LNCAP (cell line): ENCODE data around the gene C18orf54.

Experiments
- TF ChIP-seq, protein P1 (sequence below): fragments of 450-650 bp; IDR thresholded peaks from 2 replicates; pipeline ENCODE4 v1.5.1; 2017; ENCODE audit warnings: mild to moderate bottlenecking

Gene C18orf54

DNA sequence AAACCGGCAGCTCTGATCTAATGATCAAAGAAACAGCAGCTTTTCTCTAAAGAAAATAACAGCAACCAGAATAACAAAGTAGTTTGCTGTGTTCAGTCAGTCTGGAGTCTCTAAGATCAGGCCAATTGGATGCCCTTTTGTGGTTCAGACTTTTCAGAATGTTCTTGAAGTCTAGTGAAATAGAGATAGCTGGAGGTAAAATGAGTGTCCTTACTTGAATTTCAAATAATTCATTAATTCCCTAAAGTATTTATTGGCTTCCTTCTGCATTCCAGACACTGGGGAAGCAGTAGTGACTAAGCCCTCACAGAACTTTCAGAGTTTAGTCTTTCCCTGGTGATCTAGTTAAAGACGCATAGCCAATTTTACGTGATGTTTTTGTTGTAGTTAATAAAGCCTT, 58.7 kb downstream of the C18orf54 start:
- TF ChIP-seq, protein P1, sequence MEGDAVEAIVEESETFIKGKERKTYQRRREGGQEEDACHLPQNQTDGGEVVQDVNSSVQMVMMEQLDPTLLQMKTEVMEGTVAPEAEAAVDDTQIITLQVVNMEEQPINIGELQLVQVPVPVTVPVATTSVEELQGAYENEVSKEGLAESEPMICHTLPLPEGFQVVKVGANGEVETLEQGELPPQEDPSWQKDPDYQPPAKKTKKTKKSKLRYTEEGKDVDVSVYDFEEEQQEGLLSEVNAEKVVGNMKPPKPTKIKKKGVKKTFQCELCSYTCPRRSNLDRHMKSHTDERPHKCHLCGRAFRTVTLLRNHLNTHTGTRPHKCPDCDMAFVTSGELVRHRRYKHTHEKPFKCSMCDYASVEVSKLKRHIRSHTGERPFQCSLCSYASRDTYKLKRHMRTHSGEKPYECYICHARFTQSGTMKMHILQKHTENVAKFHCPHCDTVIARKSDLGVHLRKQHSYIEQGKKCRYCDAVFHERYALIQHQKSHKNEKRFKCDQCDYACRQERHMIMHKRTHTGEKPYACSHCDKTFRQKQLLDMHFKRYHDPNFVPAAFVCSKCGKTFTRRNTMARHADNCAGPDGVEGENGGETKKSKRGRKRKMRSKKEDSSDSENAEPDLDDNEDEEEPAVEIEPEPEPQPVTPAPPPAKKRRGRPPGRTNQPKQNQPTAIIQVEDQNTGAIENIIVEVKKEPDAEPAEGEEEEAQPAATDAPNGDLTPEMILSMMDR, result no peak

DNA sequence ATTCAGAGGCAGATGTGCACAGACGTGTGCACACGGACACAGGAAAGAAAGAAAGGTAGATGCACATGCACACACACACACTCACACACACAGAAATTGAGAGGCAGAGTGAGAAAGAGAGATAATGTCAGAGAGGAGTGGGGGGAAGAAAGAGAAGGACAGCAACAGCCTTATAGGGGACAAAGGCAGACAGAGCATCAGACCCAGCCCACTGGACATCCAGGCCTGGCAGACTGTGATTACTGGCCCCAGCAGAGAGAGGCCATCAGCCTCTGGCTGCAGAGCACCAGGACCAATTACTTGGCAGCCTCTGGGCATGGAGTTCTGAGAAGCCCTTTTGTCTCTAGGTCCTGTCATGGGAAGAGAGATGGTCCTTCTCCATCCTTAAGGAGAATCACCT, 66.1 kb downstream of the C18orf54 start:
- TF ChIP-seq, protein P1, result no peak

DNA sequence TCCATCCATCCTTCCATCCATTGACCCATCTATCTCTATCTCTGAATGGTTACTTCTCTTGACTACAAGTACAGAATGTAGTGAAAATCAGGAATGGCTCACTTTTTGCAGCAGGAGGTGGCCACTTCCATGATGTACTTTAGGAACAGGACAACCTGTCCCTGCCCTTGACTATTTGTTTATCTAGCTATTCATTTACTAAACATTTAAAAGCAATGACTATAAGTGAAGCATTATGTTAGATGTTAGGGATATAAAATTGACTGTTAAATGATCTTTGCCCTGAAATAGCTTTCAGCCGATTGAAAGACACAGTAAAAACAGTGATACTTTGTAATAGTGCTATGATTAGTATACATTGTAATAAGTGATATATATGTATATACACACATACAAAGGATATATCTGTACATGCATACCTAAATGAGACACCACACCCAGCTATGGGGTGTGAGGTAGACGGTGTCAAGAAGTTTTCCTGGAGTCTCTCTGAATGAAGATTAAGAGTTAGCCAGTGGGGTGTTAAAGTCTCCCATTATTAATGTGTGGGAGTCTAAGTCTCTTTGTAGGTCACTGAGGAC, 68.5 kb downstream of the C18orf54 start:
- TF ChIP-seq, protein P1, result no peak
